H1 (cell line): Measurements from ENCODE around the gene C12orf75. TPM values are rescaled to one million over a fixed set of nuclear protein-coding genes. Genes with fewer than 3 reads are reported as not detected.

Experiments used
- CBX8 ChIP-seq: fragments of 300-800, 300-1000 bp; sonication (generic); IDR thresholded peaks from 2 replicates; pipeline ENCODE4 v1.7.1; 2016; ENCODE audit warnings: low read depth, low read length, borderline replicate concordance
- POLR2AphosphoS5 ChIP-seq: IDR thresholded peaks from 2 replicates; pipeline ENCODE4 v1.6.1; 2011; ENCODE audit warnings: low read depth, low read length
- SIRT6 ChIP-seq: IDR thresholded peaks from one replicate; pipeline ENCODE4 v1.7.1; 2012; ENCODE audit warnings: low read length, inconsistent platforms
- SP1 ChIP-seq: IDR thresholded peaks from 2 replicates; pipeline ENCODE4 v1.6.1; 2011; ENCODE audit warnings: low read depth, low read length
- polyA plus RNA-seq, 7 experiments: library from polyadenylated mRNA; depleted of rRNA in 3 of 7; stranded (reverse) in 5 of 7; unstranded in 2 of 7; fragments of >200 nt in 5 of 7; fragments of 200-250 nt in 2 of 7; gene quantifications; 1 replicate in 5 of 7; 2 replicates in 1 of 7; 4 replicates in 1 of 7; pipeline versions ENCODE4 v1.2.1 to v1.2.3, GENCODE V29; 2011 to 2013; ENCODE audit warnings: missing spikeins in 2 of 7, mixed read lengths in 2 of 7
- total RNA-seq: library from RNA; stranded (reverse); fragmentation: NEBNext Ultra II Directional; extraction: Animal tissue kit (Norgen Biotek cat#: 25700); gene quantifications from 2 replicates; pipeline ENCODE4 v1.2.1, GENCODE V29; 2021

Gene C12orf75
- total and polyA plus RNA-seq, 2 of the 8 experiments (the other 6 are each of a cell fraction or from before 2014, with no cell fraction given): 26.4 to 41.2 TPM

DNA sequence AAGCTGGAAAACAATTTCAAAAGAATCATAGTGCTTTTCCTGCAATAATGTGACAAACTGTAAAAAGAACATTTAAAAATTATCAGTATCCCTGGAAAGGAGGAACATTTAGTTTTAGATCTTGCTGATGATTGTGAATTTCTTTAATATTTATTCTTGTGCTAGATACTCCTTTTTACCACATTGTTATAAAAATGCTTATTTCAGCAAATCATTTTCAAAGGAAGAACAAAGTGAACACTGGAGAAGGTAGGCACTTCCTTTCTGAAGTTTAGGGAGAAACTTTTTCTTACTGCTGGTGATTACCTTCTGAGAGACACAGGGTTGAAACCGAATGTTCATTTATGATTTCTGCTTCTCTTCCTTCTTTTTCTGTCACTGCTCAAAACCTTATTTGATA, 45.1 kb upstream of the C12orf75 start (continued):
- no peak for TF ChIP-seq POLR2AphosphoS5
- TF ChIP-seq SIRT6: no peak
- no peak for TF ChIP-seq SP1
- no peak for TF ChIP-seq CBX8
- TF ChIP-seq, all 59 proteins: peak for 0
